Nephron progenitor cell (in vitro differentiated cells): ENCODE data around the gene ALDH8A1.

Source experiments
- DNase-seq: peaks from one replicate; pipeline ENCODE4 v3.0.0; 2021
- H3K27ac Mint-ChIP-seq: 2 replicates; pipeline ENCODE4 v1.8.0; 2021; ENCODE audit warnings: mild to moderate bottlenecking, moderate library complexity, mixed read lengths
- H3K27me3 Mint-ChIP-seq: 2 replicates; pipeline ENCODE4 v1.8.0; 2021; ENCODE audit warnings: mild to moderate bottlenecking, low read depth, mixed read lengths; ENCODE audit not compliant: poor library complexity
- H3K36me3 Mint-ChIP-seq: 2 replicates; pipeline ENCODE4 v1.8.0; 2021; ENCODE audit warnings: low read depth, mixed read lengths
- H3K4me1 Mint-ChIP-seq: 2 replicates; pipeline ENCODE4 v1.8.0; 2021; ENCODE audit warnings: mixed read lengths
- H3K4me3 Mint-ChIP-seq: 2 replicates; pipeline ENCODE4 v1.8.0; 2021; ENCODE audit warnings: mild to moderate bottlenecking, moderate library complexity, mixed read lengths
- H3K9me3 Mint-ChIP-seq: 2 replicates; pipeline ENCODE4 v1.8.0; 2021; ENCODE audit warnings: mild to moderate bottlenecking, moderate library complexity, mixed read lengths
- CTCF ChIP-seq: fragments of 200-600 bp; sonication (generic); IDR thresholded peaks from 2 replicates; pipeline ENCODE4 v1.5.0; 2021; ENCODE audit warnings: antibody characterized with exemption

ALDH8A1 gene

GRCh38 chr6:134883314-134883713 lies 66.6 kb downstream of the ALDH8A1 start:
- Mint-ChIP-seq H3K36me3 (no peaks in the 10 kb centered on the region), H3K4me3 (no peak overlapping the region), H3K9me3 (no peaks in the 10 kb centered on the region), H3K4me1 (peaks cover 11% of the 10 kb centered on the region), H3K27ac (no peak overlapping the region), H3K27me3 (peaks cover 17% of the 10 kb centered on the region)
- no peak for DNase-seq
- no peak for TF ChIP-seq CTCF

GRCh38 chr6:134882426-134883038 lies 67.4 kb downstream of the ALDH8A1 start:
- H3K4me1 Mint-ChIP-seq: peaks cover 11% of the 10 kb centered on the region
- peak; percentile 72 for DNase-seq
- TF ChIP-seq CTCF: peak; percentile 96
- H3K4me3 Mint-ChIP-seq: no peak overlapping the region
- no peak overlapping the region for H3K27ac Mint-ChIP-seq
- H3K9me3 Mint-ChIP-seq: no peaks in the 10 kb centered on the region
- H3K36me3 Mint-ChIP-seq: no peaks in the 10 kb centered on the region
- H3K27me3 Mint-ChIP-seq: peaks cover 17% of the 10 kb centered on the region

- DNase-seq: no peak
- no peak overlapping the region for H3K27ac Mint-ChIP-seq
- H3K27me3 Mint-ChIP-seq: peaks cover 15% of the 10 kb centered on the region
- H3K9me3 Mint-ChIP-seq: peaks cover 10% of the 10 kb centered on the region
- no peak for TF ChIP-seq CTCF
- H3K4me3 Mint-ChIP-seq: no peak overlapping the region
- no peaks in the 10 kb centered on the region for H3K36me3 Mint-ChIP-seq
- peaks cover 1% of the 10 kb centered on the region for H3K4me1 Mint-ChIP-seq
These were observed 69.3 kb downstream of the ALDH8A1 start for GRCh38 chr6:134880487-134881190.

GRCh38 chr6:134878136-134878535 lies 71.8 kb downstream of the ALDH8A1 start:
- Mint-ChIP-seq H3K4me3 (no peak overlapping the region), H3K9me3 (peaks cover 33% of the 10 kb centered on the region), H3K27me3 (peaks cover 5% of the 10 kb centered on the region), H3K27ac (no peak overlapping the region), H3K36me3 (no peaks in the 10 kb centered on the region), H3K4me1 (no peaks in the 10 kb centered on the region)
- DNase-seq: no peak
- no peak for TF ChIP-seq CTCF

- Mint-ChIP-seq H3K27ac (no peak overlapping the region), H3K9me3 (peaks cover 33% of the 10 kb centered on the region), H3K36me3 (no peaks in the 10 kb centered on the region), H3K27me3 (peaks cover 5% of the 10 kb centered on the region), H3K4me1 (no peaks in the 10 kb centered on the region), H3K4me3 (no peak overlapping the region)
- no peak for DNase-seq
- TF ChIP-seq CTCF: no peak
These were observed 74.5 kb downstream of the ALDH8A1 start for GRCh38 chr6:134875367-134875766.
